Stimulated activated naive CD8-positive, alpha-beta T cell treated with anti-CD3 and anti-CD28 coated beads, Interleukin-15, Interleukin-2, amounts not matched to agents 100 ng/mL and 50 ng/mL, for 24 hours (primary cell): ENCODE data around the gene YEATS4.

Source experiments
- H3K27ac Mint-ChIP-seq: one replicate; pipeline ENCODE4 v1.8.0; 2021; ENCODE audit warnings: mild to moderate bottlenecking, mixed read lengths
- H3K27me3 Mint-ChIP-seq: one replicate; pipeline ENCODE4 v1.8.0; 2021; ENCODE audit warnings: mixed read lengths
- H3K36me3 Mint-ChIP-seq: one replicate; pipeline ENCODE4 v1.8.0; 2021; ENCODE audit warnings: low read depth, mixed read lengths
- H3K4me1 Mint-ChIP-seq: one replicate; pipeline ENCODE4 v1.8.0; 2021; ENCODE audit warnings: low read depth, mixed read lengths
- H3K4me3 Mint-ChIP-seq: one replicate; pipeline ENCODE4 v1.8.0; 2021; ENCODE audit warnings: mild to moderate bottlenecking, mixed read lengths
- H3K9me3 Mint-ChIP-seq: one replicate; pipeline ENCODE4 v1.8.0; 2021; ENCODE audit warnings: mixed read lengths

The YEATS4 gene

GRCh38 chr12:69428351-69429073 is 69.0 kb downstream of the YEATS4 start:
- no peaks in the 10 kb centered on the region for H3K9me3 Mint-ChIP-seq
- H3K4me1 Mint-ChIP-seq, result no peaks in the 10 kb centered on the region
- no peaks in the 10 kb centered on the region for H3K27me3 Mint-ChIP-seq
- H3K4me3 Mint-ChIP-seq, result no peak overlapping the region
- no peaks in the 10 kb centered on the region for H3K36me3 Mint-ChIP-seq
- H3K27ac Mint-ChIP-seq, result no peak overlapping the region

- H3K36me3 Mint-ChIP-seq, result no peaks in the 10 kb centered on the region
- no peak overlapping the region for H3K4me3 Mint-ChIP-seq
- no peaks in the 10 kb centered on the region for H3K27me3 Mint-ChIP-seq
- no peaks in the 10 kb centered on the region for H3K9me3 Mint-ChIP-seq
- H3K4me1 Mint-ChIP-seq, result no peaks in the 10 kb centered on the region
- H3K27ac Mint-ChIP-seq, result no peak overlapping the region
Observed at GRCh38 chr12:69430942-69431590, 71.5 kb downstream of the YEATS4 start.

GRCh38 chr12:69431591-69432222 is 72.2 kb downstream of the YEATS4 start:
- H3K27me3 Mint-ChIP-seq, result no peaks in the 10 kb centered on the region
- H3K36me3 Mint-ChIP-seq, result no peaks in the 10 kb centered on the region
- H3K27ac Mint-ChIP-seq, result no peak overlapping the region
- no peaks in the 10 kb centered on the region for H3K4me1 Mint-ChIP-seq
- H3K4me3 Mint-ChIP-seq, result no peak overlapping the region
- H3K9me3 Mint-ChIP-seq, result no peaks in the 10 kb centered on the region

- Mint-ChIP-seq H3K36me3 (no peaks in the 10 kb centered on the region), H3K4me1 (no peaks in the 10 kb centered on the region), H3K27me3 (no peaks in the 10 kb centered on the region), H3K4me3 (no peak overlapping the region), H3K27ac (no peak overlapping the region), H3K9me3 (no peaks in the 10 kb centered on the region)
Observed at GRCh38 chr12:69433653-69434052, 74.1 kb downstream of the YEATS4 start.

GRCh38 chr12:69435644-69436043 is 76.1 kb downstream of the YEATS4 start:
- H3K36me3 Mint-ChIP-seq, result no peaks in the 10 kb centered on the region
- H3K4me1 Mint-ChIP-seq, result no peaks in the 10 kb centered on the region
- no peaks in the 10 kb centered on the region for H3K27me3 Mint-ChIP-seq
- no peaks in the 10 kb centered on the region for H3K9me3 Mint-ChIP-seq
- H3K4me3 Mint-ChIP-seq, result no peak overlapping the region
- no peak overlapping the region for H3K27ac Mint-ChIP-seq

GRCh38 chr12:69437073-69437472 is 77.5 kb downstream of the YEATS4 start:
- Mint-ChIP-seq H3K4me1 (no peaks in the 10 kb centered on the region), H3K4me3 (no peak overlapping the region), H3K9me3 (no peaks in the 10 kb centered on the region), H3K36me3 (no peaks in the 10 kb centered on the region), H3K27ac (no peak overlapping the region), H3K27me3 (no peaks in the 10 kb centered on the region)

GRCh38 chr12:69438539-69438938 is 79.0 kb downstream of the YEATS4 start:
- Mint-ChIP-seq H3K4me1 (no peaks in the 10 kb centered on the region), H3K36me3 (no peaks in the 10 kb centered on the region), H3K27ac (no peak overlapping the region), H3K9me3 (no peaks in the 10 kb centered on the region), H3K4me3 (no peak overlapping the region), H3K27me3 (no peaks in the 10 kb centered on the region)

- H3K9me3 Mint-ChIP-seq, result no peaks in the 10 kb centered on the region
- no peaks in the 10 kb centered on the region for H3K27me3 Mint-ChIP-seq
- H3K4me1 Mint-ChIP-seq, result no peaks in the 10 kb centered on the region
- H3K36me3 Mint-ChIP-seq, result no peaks in the 10 kb centered on the region
- H3K4me3 Mint-ChIP-seq, result no peak overlapping the region
- H3K27ac Mint-ChIP-seq, result no peak overlapping the region
Observed at GRCh38 chr12:69440016-69440415, 80.5 kb downstream of the YEATS4 start.
